ENCODE data around the gene CRIP3. TPM values are rescaled to one million over a fixed set of nuclear protein-coding genes. Genes with fewer than 3 reads are reported as not detected.

CRIP3 gene
- total and polyA plus RNA-seq, 4 donors, result 1.1 to 9.5 (median 2.4) TPM

DNA sequence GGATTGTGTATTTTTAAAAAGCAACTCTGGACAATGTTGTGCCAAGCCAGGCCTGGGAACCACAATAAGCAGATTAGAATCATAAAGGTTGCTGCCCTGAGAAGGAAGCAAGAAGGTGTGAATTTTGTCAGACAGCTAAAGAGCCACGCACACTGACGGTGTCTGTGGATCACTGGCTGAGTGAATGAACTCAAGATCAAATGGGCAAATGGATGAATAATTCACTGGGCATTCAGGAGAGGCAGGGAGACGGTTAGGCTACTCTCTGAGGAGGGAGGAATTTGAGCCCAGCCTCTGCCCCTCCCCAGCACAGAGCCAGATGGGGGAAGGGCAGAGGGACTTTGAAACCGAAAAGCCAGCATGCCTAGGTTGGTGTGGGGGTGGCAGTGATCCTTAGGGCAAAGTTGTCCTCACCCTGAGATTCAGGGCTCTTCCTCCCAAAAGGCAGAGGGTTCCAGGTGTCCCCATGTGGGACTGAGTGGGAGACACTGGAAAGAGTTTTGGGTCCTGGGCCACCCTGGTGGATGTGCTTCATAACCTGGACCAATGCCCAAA lies 30.0 kb downstream of the CRIP3 start:
- H3K27ac ChIP-seq (ENCODE audit: low read depth in 1 of 2, low read length in 2 of 2), result peak overlapping the region; percentile 86 to 90
- H3K4me1 ChIP-seq (ENCODE audit: control insufficient read depth in 4 of 4, insufficient read depth in 4 of 4, low read length in 3 of 4), result peaks cover 31 to 58% (median 49%) of the 10 kb centered on the region in 4 donors
- 17% methylated on average over 4 of the region's 4 CpGs for WGBS
- H3K27me3 ChIP-seq (ENCODE audit: control insufficient read depth in 4 of 4, insufficient read depth in 4 of 4, low read length in 3 of 4), result no peaks in the 10 kb centered on the region
- no peaks in the 10 kb centered on the region for H3K36me3 ChIP-seq (ENCODE audit: control insufficient read depth in 4 of 4, insufficient read depth in 3 of 4, low read depth in 1 of 4, low read length in 3 of 4)
- H3K4me3 ChIP-seq (ENCODE audit: low read depth in 1 of 3, low read length in 3 of 3), result no peak overlapping the region
- H3K9ac ChIP-seq (ENCODE audit: low read depth in 1 of 2, low read length in 2 of 2), result peak overlapping the region; percentile 54 to 59
- peak; percentile 93 for TF ChIP-seq RXRA (IDR thresholded peaks at IDR 0.05)
- no peak for TF ChIP-seq FOXA1 (IDR thresholded peaks at IDR 0.05)
- TF ChIP-seq, protein P1, sequence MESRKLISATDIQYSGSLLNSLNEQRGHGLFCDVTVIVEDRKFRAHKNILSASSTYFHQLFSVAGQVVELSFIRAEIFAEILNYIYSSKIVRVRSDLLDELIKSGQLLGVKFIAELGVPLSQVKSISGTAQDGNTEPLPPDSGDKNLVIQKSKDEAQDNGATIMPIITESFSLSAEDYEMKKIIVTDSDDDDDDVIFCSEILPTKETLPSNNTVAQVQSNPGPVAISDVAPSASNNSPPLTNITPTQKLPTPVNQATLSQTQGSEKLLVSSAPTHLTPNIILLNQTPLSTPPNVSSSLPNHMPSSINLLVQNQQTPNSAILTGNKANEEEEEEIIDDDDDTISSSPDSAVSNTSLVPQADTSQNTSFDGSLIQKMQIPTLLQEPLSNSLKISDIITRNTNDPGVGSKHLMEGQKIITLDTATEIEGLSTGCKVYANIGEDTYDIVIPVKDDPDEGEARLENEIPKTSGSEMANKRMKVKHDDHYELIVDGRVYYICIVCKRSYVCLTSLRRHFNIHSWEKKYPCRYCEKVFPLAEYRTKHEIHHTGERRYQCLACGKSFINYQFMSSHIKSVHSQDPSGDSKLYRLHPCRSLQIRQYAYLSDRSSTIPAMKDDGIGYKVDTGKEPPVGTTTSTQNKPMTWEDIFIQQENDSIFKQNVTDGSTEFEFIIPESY (IDR thresholded peaks at IDR 0.05), result no peak
- TF ChIP-seq FOXA2 (IDR thresholded peaks at IDR 0.05), result no peak
- TF ChIP-seq, protein P2, sequence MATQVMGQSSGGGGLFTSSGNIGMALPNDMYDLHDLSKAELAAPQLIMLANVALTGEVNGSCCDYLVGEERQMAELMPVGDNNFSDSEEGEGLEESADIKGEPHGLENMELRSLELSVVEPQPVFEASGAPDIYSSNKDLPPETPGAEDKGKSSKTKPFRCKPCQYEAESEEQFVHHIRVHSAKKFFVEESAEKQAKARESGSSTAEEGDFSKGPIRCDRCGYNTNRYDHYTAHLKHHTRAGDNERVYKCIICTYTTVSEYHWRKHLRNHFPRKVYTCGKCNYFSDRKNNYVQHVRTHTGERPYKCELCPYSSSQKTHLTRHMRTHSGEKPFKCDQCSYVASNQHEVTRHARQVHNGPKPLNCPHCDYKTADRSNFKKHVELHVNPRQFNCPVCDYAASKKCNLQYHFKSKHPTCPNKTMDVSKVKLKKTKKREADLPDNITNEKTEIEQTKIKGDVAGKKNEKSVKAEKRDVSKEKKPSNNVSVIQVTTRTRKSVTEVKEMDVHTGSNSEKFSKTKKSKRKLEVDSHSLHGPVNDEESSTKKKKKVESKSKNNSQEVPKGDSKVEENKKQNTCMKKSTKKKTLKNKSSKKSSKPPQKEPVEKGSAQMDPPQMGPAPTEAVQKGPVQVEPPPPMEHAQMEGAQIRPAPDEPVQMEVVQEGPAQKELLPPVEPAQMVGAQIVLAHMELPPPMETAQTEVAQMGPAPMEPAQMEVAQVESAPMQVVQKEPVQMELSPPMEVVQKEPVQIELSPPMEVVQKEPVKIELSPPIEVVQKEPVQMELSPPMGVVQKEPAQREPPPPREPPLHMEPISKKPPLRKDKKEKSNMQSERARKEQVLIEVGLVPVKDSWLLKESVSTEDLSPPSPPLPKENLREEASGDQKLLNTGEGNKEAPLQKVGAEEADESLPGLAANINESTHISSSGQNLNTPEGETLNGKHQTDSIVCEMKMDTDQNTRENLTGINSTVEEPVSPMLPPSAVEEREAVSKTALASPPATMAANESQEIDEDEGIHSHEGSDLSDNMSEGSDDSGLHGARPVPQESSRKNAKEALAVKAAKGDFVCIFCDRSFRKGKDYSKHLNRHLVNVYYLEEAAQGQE (IDR thresholded peaks at IDR 0.05), result peak; percentile 64
- TF ChIP-seq, protein P3, sequence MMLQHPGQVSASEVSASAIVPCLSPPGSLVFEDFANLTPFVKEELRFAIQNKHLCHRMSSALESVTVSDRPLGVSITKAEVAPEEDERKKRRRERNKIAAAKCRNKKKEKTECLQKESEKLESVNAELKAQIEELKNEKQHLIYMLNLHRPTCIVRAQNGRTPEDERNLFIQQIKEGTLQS (IDR thresholded peaks at IDR 0.05), result no peak
- peak in 1 of 2 donors; percentile 69 for TF ChIP-seq JUND (IDR thresholded peaks at IDR 0.05)
- TF ChIP-seq SP1 (IDR thresholded peaks at IDR 0.05), result peak; percentile 97
- TF ChIP-seq TAF1 (conservative IDR thresholded peaks at IDR 0.05), result peak; percentile 90
- peak; percentile 95 to 97 for TF ChIP-seq HNF4A (conservative IDR thresholded peaks at IDR 0.05)
- TF ChIP-seq, protein P4, sequence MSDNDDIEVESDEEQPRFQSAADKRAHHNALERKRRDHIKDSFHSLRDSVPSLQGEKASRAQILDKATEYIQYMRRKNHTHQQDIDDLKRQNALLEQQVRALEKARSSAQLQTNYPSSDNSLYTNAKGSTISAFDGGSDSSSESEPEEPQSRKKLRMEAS (IDR thresholded peaks at IDR 0.05), result no peak
- TF ChIP-seq GABPA (IDR thresholded peaks at IDR 0.05 in 1 of 2, conservative IDR thresholded peaks at IDR 0.05 in 1 of 2), result no peak
- TF ChIP-seq EGR1 (IDR thresholded peaks at IDR 0.05; ENCODE audit: low read depth in 2 of 2), result peak; percentile 68 to 72
- TF ChIP-seq RAD21 (IDR thresholded peaks at IDR 0.05), result peak; percentile 46 to 65
- TF ChIP-seq YY1 (IDR thresholded peaks at IDR 0.05), result peak; percentile 62
- peak; percentile 98 for TF ChIP-seq HNF4G (IDR thresholded peaks at IDR 0.05)
- peak; percentile 30 for TF ChIP-seq NR2F2 (IDR thresholded peaks at IDR 0.05)
- TF ChIP-seq, protein P5, sequence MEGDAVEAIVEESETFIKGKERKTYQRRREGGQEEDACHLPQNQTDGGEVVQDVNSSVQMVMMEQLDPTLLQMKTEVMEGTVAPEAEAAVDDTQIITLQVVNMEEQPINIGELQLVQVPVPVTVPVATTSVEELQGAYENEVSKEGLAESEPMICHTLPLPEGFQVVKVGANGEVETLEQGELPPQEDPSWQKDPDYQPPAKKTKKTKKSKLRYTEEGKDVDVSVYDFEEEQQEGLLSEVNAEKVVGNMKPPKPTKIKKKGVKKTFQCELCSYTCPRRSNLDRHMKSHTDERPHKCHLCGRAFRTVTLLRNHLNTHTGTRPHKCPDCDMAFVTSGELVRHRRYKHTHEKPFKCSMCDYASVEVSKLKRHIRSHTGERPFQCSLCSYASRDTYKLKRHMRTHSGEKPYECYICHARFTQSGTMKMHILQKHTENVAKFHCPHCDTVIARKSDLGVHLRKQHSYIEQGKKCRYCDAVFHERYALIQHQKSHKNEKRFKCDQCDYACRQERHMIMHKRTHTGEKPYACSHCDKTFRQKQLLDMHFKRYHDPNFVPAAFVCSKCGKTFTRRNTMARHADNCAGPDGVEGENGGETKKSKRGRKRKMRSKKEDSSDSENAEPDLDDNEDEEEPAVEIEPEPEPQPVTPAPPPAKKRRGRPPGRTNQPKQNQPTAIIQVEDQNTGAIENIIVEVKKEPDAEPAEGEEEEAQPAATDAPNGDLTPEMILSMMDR (IDR thresholded peaks at IDR 0.05; ENCODE audit: low read depth, low read length, missing input control), result no peak
- no peaks in the 10 kb centered on the region for H3K9me3 ChIP-seq (ENCODE audit: control insufficient read depth in 4 of 4, low read length in 3 of 4)
- DNase-seq (ENCODE audit: low spot score), result no peak
